NCI-H526 treated with DMSO at 0.1 percent for 48 hours (cell line): ENCODE results near the gene PGLYRP2.

Experiments
- DNase-seq: peaks from one replicate; lab custom pipeline; 2025; lab: John Stamatoyannopoulos, UW

The PGLYRP2 gene

GRCh38 chr19:15425321-15425950 lies 53.9 kb downstream of the PGLYRP2 start:
- no peak for DNase-seq

- no peak for DNase-seq
Measured at GRCh38 chr19:15424692-15425272, 54.5 kb downstream of the PGLYRP2 start.

GRCh38 chr19:15424121-15424520 lies 55.2 kb downstream of the PGLYRP2 start:
- no peak for DNase-seq

- DNase-seq = no peak
Measured at GRCh38 chr19:15423130-15423529, 56.2 kb downstream of the PGLYRP2 start.

- DNase-seq = no peak
Measured at GRCh38 chr19:15422296-15423075, 56.8 kb downstream of the PGLYRP2 start.

GRCh38 chr19:15421721-15422260 lies 57.5 kb downstream of the PGLYRP2 start:
- no peak for DNase-seq

- DNase-seq = no peak
Measured at GRCh38 chr19:15421136-15421695, 58.1 kb downstream of the PGLYRP2 start.

GRCh38 chr19:15419413-15420025 lies 59.8 kb downstream of the PGLYRP2 start:
- no peak for DNase-seq
